GM19193 (cell line): Measurements from ENCODE around the gene OSBPL5.

Source experiments
- POLR2A ChIP-seq: IDR thresholded peaks from 4 replicates; pipeline ENCODE4 v1.6.1; 2011; ENCODE audit not compliant: insufficient read depth, insufficient read length; ENCODE audit errors: extremely low read depth

Gene OSBPL5

GRCh38 chr11:3201112-3201581 lies 36.0 kb upstream of the OSBPL5 start:
- no peak for TF ChIP-seq POLR2A

GRCh38 chr11:3200388-3201111 lies 35.4 kb upstream of the OSBPL5 start:
- TF ChIP-seq POLR2A: no peak

- TF ChIP-seq POLR2A: no peak
Measured at GRCh38 chr11:3199537-3200295, 34.6 kb upstream of the OSBPL5 start.

- TF ChIP-seq POLR2A: no peak
Measured at GRCh38 chr11:3198815-3199214, 33.7 kb upstream of the OSBPL5 start.

- no peak for TF ChIP-seq POLR2A
Measured at GRCh38 chr11:3197878-3198528, 32.9 kb upstream of the OSBPL5 start.

GRCh38 chr11:3197044-3197695 lies 32.1 kb upstream of the OSBPL5 start:
- no peak for TF ChIP-seq POLR2A

GRCh38 chr11:3196161-3197043 lies 31.3 kb upstream of the OSBPL5 start:
- TF ChIP-seq POLR2A: no peak

- no peak for TF ChIP-seq POLR2A
Measured at GRCh38 chr11:3195251-3196160, 30.4 kb upstream of the OSBPL5 start.

- no peak for TF ChIP-seq POLR2A
Measured at GRCh38 chr11:3194016-3194816, 29.1 kb upstream of the OSBPL5 start.

GRCh38 chr11:3193373-3194015 lies 28.4 kb upstream of the OSBPL5 start:
- no peak for TF ChIP-seq POLR2A

GRCh38 chr11:3192511-3193372 lies 27.6 kb upstream of the OSBPL5 start:
- TF ChIP-seq POLR2A: no peak

- TF ChIP-seq POLR2A: no peak
Measured at GRCh38 chr11:3191586-3192324, 26.6 kb upstream of the OSBPL5 start.
